ENCODE measurements around the gene RHOH.

- TF ChIP-seq CTCF (IDR thresholded peaks at IDR 0.05; ENCODE audit: low read depth, low read length, poor library complexity, severe bottlenecking) (no peak), EZH2phosphoT487 (IDR thresholded peaks at IDR 0.05; ENCODE audit: borderline replicate concordance, low read length) (no peak)
Measured at GRCh38 chr4:40275065-40275730, 78.4 kb downstream of the RHOH start.

Data from DOHH2 (cell line).